Measurements from ENCODE around the gene CLEC16A. TPM values are rescaled to one million over a fixed set of nuclear protein-coding genes. Genes with fewer than 3 reads are reported as not detected.
A peak's percentile ranks its signal among the peaks of the same experiment; 100 is the strongest.

CLEC16A gene
- total RNA-seq, 4 donors from 2014 or later: 29.5 to 58.8 (median 48.4) TPM

DNA sequence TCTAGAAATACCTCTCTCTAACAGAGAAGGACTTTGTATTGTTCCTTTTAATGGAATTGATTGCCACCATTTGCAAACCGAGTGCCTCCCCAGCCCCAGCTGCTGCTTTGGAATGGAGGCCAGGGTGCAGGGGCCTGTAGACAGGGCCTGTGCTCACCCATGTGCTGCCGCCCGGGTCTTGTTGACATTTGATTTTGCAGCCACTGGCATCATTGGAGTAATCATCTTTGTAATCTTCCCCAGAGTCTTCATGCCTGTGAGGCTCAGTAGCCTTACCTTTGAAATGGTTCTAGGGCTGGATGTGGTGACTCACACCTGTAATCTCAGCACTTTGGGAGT, 119.8 kb downstream of the CLEC16A start:
- H3K36me3 ChIP-seq: no peaks in the 10 kb centered on the region
- no peaks in the 10 kb centered on the region for H3K27me3 ChIP-seq
- 75 to 77% methylated on average over 3 of the region's 3 CpGs for WGBS, 2 donors
- TF ChIP-seq POLR2A (IDR thresholded peaks at IDR 0.05): no peak
- TF ChIP-seq, protein P1, sequence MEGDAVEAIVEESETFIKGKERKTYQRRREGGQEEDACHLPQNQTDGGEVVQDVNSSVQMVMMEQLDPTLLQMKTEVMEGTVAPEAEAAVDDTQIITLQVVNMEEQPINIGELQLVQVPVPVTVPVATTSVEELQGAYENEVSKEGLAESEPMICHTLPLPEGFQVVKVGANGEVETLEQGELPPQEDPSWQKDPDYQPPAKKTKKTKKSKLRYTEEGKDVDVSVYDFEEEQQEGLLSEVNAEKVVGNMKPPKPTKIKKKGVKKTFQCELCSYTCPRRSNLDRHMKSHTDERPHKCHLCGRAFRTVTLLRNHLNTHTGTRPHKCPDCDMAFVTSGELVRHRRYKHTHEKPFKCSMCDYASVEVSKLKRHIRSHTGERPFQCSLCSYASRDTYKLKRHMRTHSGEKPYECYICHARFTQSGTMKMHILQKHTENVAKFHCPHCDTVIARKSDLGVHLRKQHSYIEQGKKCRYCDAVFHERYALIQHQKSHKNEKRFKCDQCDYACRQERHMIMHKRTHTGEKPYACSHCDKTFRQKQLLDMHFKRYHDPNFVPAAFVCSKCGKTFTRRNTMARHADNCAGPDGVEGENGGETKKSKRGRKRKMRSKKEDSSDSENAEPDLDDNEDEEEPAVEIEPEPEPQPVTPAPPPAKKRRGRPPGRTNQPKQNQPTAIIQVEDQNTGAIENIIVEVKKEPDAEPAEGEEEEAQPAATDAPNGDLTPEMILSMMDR (IDR thresholded peaks at IDR 0.05): no peak
- intact Hi-C loops (cut with DNase I): no loop called here
- H3K27ac ChIP-seq: peak overlapping the region; percentile 34 to 85 (median 80)
- no peak for DNase-seq
- H3K9me3 ChIP-seq: no peaks in the 10 kb centered on the region
- H3K4me3 ChIP-seq (replicated peaks in 1 of 3): no peak overlapping the region
- peaks cover 26 to 44% of the 10 kb centered on the region in 2 donors for H3K4me1 ChIP-seq

- peaks cover 24 to 38% of the 10 kb centered on the region in 2 donors for H3K4me1 ChIP-seq
- WGBS, 2 donors: 56 to 75% methylated on average over 3 of the region's 3 CpGs
- intact Hi-C loops (cut with DNase I): no loop called here
- peak overlapping the region in 1 of 3 donors; percentile 80 for H3K27ac ChIP-seq
- no peak for DNase-seq
- no peaks in the 10 kb centered on the region for H3K9me3 ChIP-seq
- no peaks in the 10 kb centered on the region for H3K36me3 ChIP-seq
- no peaks in the 10 kb centered on the region for H3K27me3 ChIP-seq
- no peak overlapping the region for H3K4me3 ChIP-seq (replicated peaks in 1 of 3)
- TF ChIP-seq, protein P1 (IDR thresholded peaks at IDR 0.05): no peak
- TF ChIP-seq POLR2A (IDR thresholded peaks at IDR 0.05): no peak
Observed at GRCh38 chr16:11064851-11065250, 120.5 kb downstream of the CLEC16A start.

- no peak overlapping the region for H3K27ac ChIP-seq
- H3K9me3 ChIP-seq: no peaks in the 10 kb centered on the region
- no peak overlapping the region for H3K4me3 ChIP-seq (replicated peaks in 1 of 3)
- no peak for TF ChIP-seq POLR2A (IDR thresholded peaks at IDR 0.05)
- TF ChIP-seq, protein P1 (IDR thresholded peaks at IDR 0.05): no peak
- H3K27me3 ChIP-seq: no peaks in the 10 kb centered on the region
- H3K36me3 ChIP-seq: no peaks in the 10 kb centered on the region
- no peak for DNase-seq
- intact Hi-C loops (cut with DNase I): no loop called here
- WGBS, 2 donors: 85 to 90% methylated on average over 10 to 14 of the region's 14 CpGs
- H3K4me1 ChIP-seq: peaks cover 24 to 33% of the 10 kb centered on the region in 2 donors
Observed at GRCh38 chr16:11066261-11066870, 122.0 kb downstream of the CLEC16A start.

- Histone ChIP-seq H3K4me1 (peaks cover 16 to 26% of the 10 kb centered on the region in 2 donors), H3K9me3 (no peaks in the 10 kb centered on the region), H3K27me3 (no peaks in the 10 kb centered on the region), H3K4me3 (replicated peaks in 1 of 3) (no peak overlapping the region), H3K27ac (no peak overlapping the region), H3K36me3 (no peaks in the 10 kb centered on the region)
- intact Hi-C loops (cut with DNase I): no loop called here
- WGBS, 2 donors: 91 to 97% methylated on average over 7 of the region's 7 CpGs
- TF ChIP-seq, protein P1 (IDR thresholded peaks at IDR 0.05): no peak
- TF ChIP-seq POLR2A (IDR thresholded peaks at IDR 0.05): no peak
- DNase-seq: no peak
Observed at GRCh38 chr16:11067266-11067665, 122.9 kb downstream of the CLEC16A start.

DNA sequence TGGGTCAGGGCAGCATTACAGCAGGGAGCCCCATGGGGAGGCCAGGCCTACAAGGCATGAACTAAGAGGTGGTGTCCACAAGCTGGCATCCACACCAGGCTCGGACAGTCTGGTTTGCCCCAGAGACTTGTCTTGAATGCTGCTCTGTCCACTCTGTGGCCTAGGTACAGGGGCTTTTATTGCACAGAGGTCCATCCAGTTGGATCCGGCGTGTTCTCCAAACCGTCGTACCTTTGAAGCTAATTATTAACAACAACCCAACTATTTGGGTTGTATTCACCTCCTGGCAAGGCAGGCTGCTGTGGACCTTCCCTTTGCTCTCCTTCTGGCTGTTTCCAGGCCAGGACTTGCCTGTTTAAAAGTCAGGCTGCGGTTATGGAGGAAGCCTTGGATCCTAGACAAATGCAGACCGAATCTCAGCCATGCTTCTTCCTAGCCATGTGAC, 123.4 kb downstream of the CLEC16A start:
- no peaks in the 10 kb centered on the region for H3K9me3 ChIP-seq
- no peaks in the 10 kb centered on the region for H3K36me3 ChIP-seq
- no peak for DNase-seq
- H3K27ac ChIP-seq: no peak overlapping the region
- H3K4me1 ChIP-seq: peaks cover 15 to 25% of the 10 kb centered on the region in 2 donors
- TF ChIP-seq POLR2A (IDR thresholded peaks at IDR 0.05): no peak
- TF ChIP-seq, protein P1 (IDR thresholded peaks at IDR 0.05): no peak
- intact Hi-C loops (cut with DNase I): no loop called here
- H3K27me3 ChIP-seq: no peaks in the 10 kb centered on the region
- WGBS, 2 donors: 97 to 98% methylated on average over 7 of the region's 7 CpGs
- H3K4me3 ChIP-seq (replicated peaks in 1 of 3): no peak overlapping the region

All from thyroid gland (tissue), 4 donors.